Body of pancreas (tissue), 4 donors: Measurements from ENCODE around the gene CHCHD1.

ENCODE experiments used
- CTCF ChIP-seq, 7 experiments: fragments of 450-650 bp in 4 of 7; fragments of 200-600 bp in 3 of 7; sonication (generic) in 3 of 7; IDR thresholded peaks; one replicate each; pipeline ENCODE4 v1.5.1; 2016 to 2019; ENCODE audit warnings: antibody characterized with exemption in 7 of 7
- POLR2A ChIP-seq, 3 donors: fragments of 450-650 bp; IDR thresholded peaks; one replicate each; pipeline ENCODE4 v1.6.1; 2016; ENCODE audit warnings: antibody characterized with exemption in 3 of 3, mild to moderate bottlenecking in 2 of 3

GRCh38 chr10:73799899-73800559 lies 18.2 kb downstream of the CHCHD1 start:
- TF ChIP-seq CTCF (IDR thresholded peaks at IDR 0.05) (no peak), POLR2A (IDR thresholded peaks at IDR 0.05) (no peak)
